ENCODE data around the gene PGM2L1.

- TF ChIP-seq CTCF (IDR thresholded peaks at IDR 0.05) (no peak), POLR2A (IDR thresholded peaks at IDR 0.05) (no peak)
Measured at GRCh38 chr11:74384641-74385040, 13.6 kb downstream of the PGM2L1 start.
